Vagina (tissue), 2 donors: ENCODE measurements around the gene ADGRG4. TPM values are rescaled to one million over a fixed set of nuclear protein-coding genes. Genes with fewer than 3 reads are reported as not detected.

Experiments used
- DNase-seq, 2 donors: peaks; one replicate each; pipeline ENCODE4 v3.0.0-alpha.2; 2017; ENCODE audit errors: extremely low spot score in 2 of 2
- H3K27ac ChIP-seq: fragments of 200-600 bp; sonication (generic); one replicate; pipeline ENCODE4 v1.5.1; 2019
- H3K27me3 ChIP-seq: fragments of 200-600 bp; sonication (generic); one replicate; pipeline ENCODE4 v1.5.1; 2019
- H3K36me3 ChIP-seq, 2 donors: fragments of 200-600 bp; sonication (generic); one replicate each; pipeline ENCODE4 v1.5.1; 2017 to 2019
- H3K4me1 ChIP-seq: fragments of 200-600 bp; sonication (generic); one replicate; pipeline ENCODE4 v1.5.1; 2019
- H3K4me3 ChIP-seq, 2 donors: fragments of 200-600 bp; sonication (generic); 1 replicate in 1 of 2; 2 replicates in 1 of 2; pipeline ENCODE4 v1.5.1; 2016 to 2019
- H3K9me3 ChIP-seq: fragments of 200-600 bp; sonication (generic); one replicate; pipeline ENCODE4 v1.5.1; 2019
- CTCF ChIP-seq, 3 experiments: fragments of 450-650 bp in 2 of 3; fragments of 200-600 bp in 1 of 3; sonication (generic) in 1 of 3; IDR thresholded peaks; one replicate each; pipeline ENCODE4 v1.5.1; 2017 to 2019; ENCODE audit warnings: antibody characterized with exemption in 3 of 3, mild to moderate bottlenecking in 2 of 3, moderate library complexity in 2 of 3
- POLR2A ChIP-seq, 2 donors: fragments of 450-650 bp; IDR thresholded peaks; one replicate each; pipeline ENCODE4 v1.6.1; 2017; ENCODE audit warnings: antibody characterized with exemption in 2 of 2, mild to moderate bottlenecking in 2 of 2, moderate library complexity in 2 of 2
- POLR2AphosphoS5 ChIP-seq, 2 donors: sonication (generic); formaldehyde crosslinking; IDR thresholded peaks; one replicate each; pipeline ENCODE4 v1.9.0; 2017; ENCODE audit warnings: antibody characterized with exemption in 2 of 2, mild to moderate bottlenecking in 2 of 2, low read depth in 1 of 2; ENCODE audit not compliant: insufficient read depth in 1 of 2
- intact Hi-C: fragments of 100-400 bp; cut with DNase I; formaldehyde crosslinking; loops from one replicate; pipeline ENCODE4 v1.15.1; 2023
- total RNA-seq: library from RNA; depleted of rRNA; stranded (reverse); fragments of >200 nt; gene quantifications from one replicate; pipeline ENCODE4 v1.2.3, GENCODE V29; 2016

The ADGRG4 gene
- total RNA-seq, 1 donor from 2014 or later, result 0.25 TPM

DNA sequence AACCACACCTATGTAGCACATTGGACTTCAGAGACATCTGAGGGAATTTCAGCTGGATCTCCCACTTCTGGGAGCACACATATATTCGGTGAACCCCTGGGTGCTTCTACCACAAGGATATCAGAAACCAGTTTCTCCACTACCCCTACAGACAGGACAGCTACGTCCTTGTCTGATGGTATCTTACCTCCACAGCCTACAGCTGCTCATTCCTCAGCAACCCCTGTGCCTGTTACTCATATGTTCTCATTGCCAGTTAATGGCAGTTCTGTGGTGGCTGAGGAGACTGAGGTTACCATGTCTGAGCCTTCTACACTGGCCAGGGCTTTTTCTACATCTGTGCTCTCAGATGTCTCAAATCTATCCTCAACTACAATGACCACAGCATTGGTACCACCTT is 45.7 kb downstream of the ADGRG4 start:
- intact Hi-C loops, result no loop called here
- TF ChIP-seq POLR2AphosphoS5 (IDR thresholded peaks at IDR 0.05; ENCODE audit: insufficient read depth in 1 of 2, low read depth in 1 of 2) (no peak), POLR2A (IDR thresholded peaks at IDR 0.05) (no peak), CTCF (IDR thresholded peaks at IDR 0.05) (no peak)

GRCh38 chrX:136347706-136348105 is 46.9 kb downstream of the ADGRG4 start:
- no peaks in the 10 kb centered on the region for H3K36me3 ChIP-seq
- H3K27me3 ChIP-seq, result no peaks in the 10 kb centered on the region
- no peak overlapping the region for H3K4me3 ChIP-seq
- no peaks in the 10 kb centered on the region for H3K9me3 ChIP-seq
- no peak for DNase-seq
- intact Hi-C loops, result no loop called here
- TF ChIP-seq CTCF (IDR thresholded peaks at IDR 0.05), result no peak
- no peak for TF ChIP-seq POLR2A (IDR thresholded peaks at IDR 0.05)
- TF ChIP-seq POLR2AphosphoS5 (IDR thresholded peaks at IDR 0.05; ENCODE audit: insufficient read depth in 1 of 2, low read depth in 1 of 2), result no peak
- H3K27ac ChIP-seq, result no peak overlapping the region
- H3K4me1 ChIP-seq, result no peaks in the 10 kb centered on the region

More for the DNA sequence above, 45.7 kb downstream of the ADGRG4 start:
- no peaks in the 10 kb centered on the region for H3K27me3 ChIP-seq
- no peaks in the 10 kb centered on the region for H3K9me3 ChIP-seq
- H3K27ac ChIP-seq, result no peak overlapping the region
- no peak for DNase-seq
- H3K4me1 ChIP-seq, result no peaks in the 10 kb centered on the region
- H3K36me3 ChIP-seq, result no peaks in the 10 kb centered on the region
- H3K4me3 ChIP-seq, result no peak overlapping the region

DNA sequence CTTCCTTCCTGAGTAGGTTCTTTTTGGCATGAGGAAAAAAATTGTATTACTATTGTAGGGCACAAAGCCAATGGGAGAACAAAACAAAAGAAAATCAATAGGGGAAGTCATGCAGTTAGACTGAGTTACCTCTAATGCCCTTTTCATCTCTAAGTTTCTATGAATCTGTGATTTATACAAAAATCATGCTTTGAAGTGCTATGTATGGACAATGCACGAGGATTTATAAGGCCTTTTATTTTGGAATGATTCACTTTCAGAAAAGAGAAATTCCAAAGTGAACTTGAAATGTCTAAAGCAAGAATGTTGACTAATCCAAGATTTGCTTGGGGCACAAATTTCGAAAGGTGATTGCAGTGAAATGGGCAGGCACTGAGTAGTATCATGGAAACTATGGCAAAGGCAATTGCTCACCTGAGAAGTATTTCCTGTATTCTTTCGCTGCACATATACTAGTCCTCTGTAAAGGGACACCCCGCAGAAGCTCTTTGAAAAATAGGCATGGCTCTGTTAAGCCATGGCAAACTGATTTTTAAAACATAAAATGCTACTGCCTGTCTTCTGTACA is 52.8 kb downstream of the ADGRG4 start:
- intact Hi-C loops, result no loop called here

DNA sequence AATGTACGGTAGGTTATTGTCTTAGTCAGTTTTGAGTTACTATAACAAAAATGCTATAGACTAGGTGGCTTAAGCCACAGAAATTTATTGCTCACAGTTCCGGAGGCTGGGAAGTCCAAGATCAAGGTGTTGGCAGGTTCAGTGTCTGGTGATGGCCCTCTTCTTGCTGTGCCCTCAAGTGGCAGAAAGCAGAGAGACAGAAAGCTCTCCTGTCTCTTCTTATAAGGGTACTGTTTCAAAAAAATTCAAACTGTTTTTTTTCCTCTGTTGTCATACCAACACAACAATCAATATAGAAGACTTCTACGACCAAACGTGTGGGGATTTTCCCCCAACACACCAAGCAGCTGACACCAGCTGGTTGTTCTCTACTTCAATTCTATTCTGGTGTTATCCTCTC is 53.4 kb downstream of the ADGRG4 start:
- no peak overlapping the region for H3K27ac ChIP-seq
- no peaks in the 10 kb centered on the region for H3K9me3 ChIP-seq
- H3K27me3 ChIP-seq, result no peaks in the 10 kb centered on the region
- H3K4me1 ChIP-seq, result no peaks in the 10 kb centered on the region
- H3K36me3 ChIP-seq, result no peaks in the 10 kb centered on the region
- no peak overlapping the region for H3K4me3 ChIP-seq
- DNase-seq, result no peak
- intact Hi-C loops, result no loop called here
- no peak for TF ChIP-seq CTCF (IDR thresholded peaks at IDR 0.05)
- no peak for TF ChIP-seq POLR2A (IDR thresholded peaks at IDR 0.05)
- no peak for TF ChIP-seq POLR2AphosphoS5 (IDR thresholded peaks at IDR 0.05; ENCODE audit: insufficient read depth in 1 of 2, low read depth in 1 of 2)

More for the DNA sequence above, 52.8 kb downstream of the ADGRG4 start:
- H3K4me1 ChIP-seq, result no peaks in the 10 kb centered on the region
- H3K27ac ChIP-seq, result no peak overlapping the region
- no peaks in the 10 kb centered on the region for H3K27me3 ChIP-seq
- DNase-seq, result no peak
- no peak overlapping the region for H3K4me3 ChIP-seq
- H3K36me3 ChIP-seq, result no peaks in the 10 kb centered on the region
- H3K9me3 ChIP-seq, result no peaks in the 10 kb centered on the region
- TF ChIP-seq POLR2A (IDR thresholded peaks at IDR 0.05) (no peak), CTCF (IDR thresholded peaks at IDR 0.05) (no peak), POLR2AphosphoS5 (IDR thresholded peaks at IDR 0.05; ENCODE audit: insufficient read depth in 1 of 2, low read depth in 1 of 2) (no peak)

GRCh38 chrX:136369377-136369776 is 68.6 kb downstream of the ADGRG4 start:
- Histone ChIP-seq H3K4me3 (no peak overlapping the region), H3K4me1 (no peaks in the 10 kb centered on the region), H3K9me3 (no peaks in the 10 kb centered on the region), H3K36me3 (no peaks in the 10 kb centered on the region), H3K27ac (no peak overlapping the region), H3K27me3 (no peaks in the 10 kb centered on the region)
- TF ChIP-seq POLR2AphosphoS5 (IDR thresholded peaks at IDR 0.05; ENCODE audit: insufficient read depth in 1 of 2, low read depth in 1 of 2), result no peak
- TF ChIP-seq POLR2A (IDR thresholded peaks at IDR 0.05), result no peak
- TF ChIP-seq CTCF (IDR thresholded peaks at IDR 0.05), result no peak
- no peak for DNase-seq
- intact Hi-C loops, result no loop called here
